GM12878 (cell line): ENCODE data around the gene SMPDL3A. TPM values are rescaled to one million over a fixed set of nuclear protein-coding genes. Genes with fewer than 3 reads are reported as not detected.

Source experiments
- ATAC-seq: fragments of 200-7000 bp; cut with Tn5 transposase; 3 replicates; pipeline ENCODE4 v1.9.1; 2020; ENCODE audit warnings: mild to moderate bottlenecking, moderate library complexity
- BruUV-seq: library from RNA; stranded (reverse); fragments of 400-500 nt; replicated peaks from 2 replicates; lab custom pipeline; 2021; lab: Mats Ljungman, UMichigan
- CTCF ChIA-PET: fragments of 300-600 bp; sonication (Branson Sonifier 250); formaldehyde crosslinking; extraction: SDS; loops from one replicate; lab custom pipeline; 2021; ENCODE audit warnings: inconsistent platforms; lab: Yijun Ruan, JAX
- POLR2A ChIA-PET: fragments of 350-600 bp; formaldehyde crosslinking; extraction: SDS; loops from one replicate; lab custom pipeline; 2021; ENCODE audit warnings: inconsistent platforms; lab: Charles Lee
- RAD21 ChIA-PET: fragments of 300-600 bp; sonication (Branson Sonifier 250); formaldehyde crosslinking; loops from one replicate; lab custom pipeline; 2023; ENCODE audit warnings: antibody characterized with exemption; ENCODE audit not compliant: unreplicated experiment; lab: Charles Lee
- SMC1A ChIA-PET: fragments of 300-600 bp; sonication (Branson Sonifier 250); formaldehyde crosslinking; loops from one replicate; lab custom pipeline; 2023; ENCODE audit not compliant: unreplicated experiment, uncharacterized antibody; lab: Charles Lee
- DNase-seq: peaks from one replicate; pipeline ENCODE4 v3.0.0-alpha.2; 2011; ENCODE audit warnings: low read depth, low spot score
- FAIRE-seq: peaks from 3 replicates; lab custom pipeline; 2011; peaks lifted over from hg19 to GRCh38; lab: Jason Lieb, UNC
- H2AFZ ChIP-seq: 2 replicates; pipeline ENCODE4 v1.6.0; 2011; ENCODE audit warnings: low read depth, low read length, control low read depth; ENCODE audit not compliant: control insufficient read depth
- H3K27ac ChIP-seq: 2 replicates; pipeline ENCODE4 v1.5.1; 2011; ENCODE audit warnings: control low read depth; ENCODE audit not compliant: control insufficient read depth, insufficient read depth
- H3K27me3 ChIP-seq, 2 experiments: replicated peaks in 1 of 2; 2 replicates each; pipeline versions ENCODE4 v1.6.0 to v1.6.1; 2011; ENCODE audit warnings: low read length in 1 of 2; ENCODE audit not compliant: control insufficient read depth in 2 of 2, insufficient read depth in 2 of 2
- H3K36me3 ChIP-seq, 2 experiments: 2 replicates each; pipeline ENCODE4 v1.5.1; 2011; ENCODE audit warnings: low read length in 1 of 2; ENCODE audit not compliant: control insufficient read depth in 2 of 2, insufficient read depth in 2 of 2
- H3K4me1 ChIP-seq: 2 replicates; pipeline ENCODE4 v1.6.1; 2011; ENCODE audit warnings: mild to moderate bottlenecking, low read length, moderate library complexity, mixed read lengths; ENCODE audit not compliant: control insufficient read depth, insufficient read depth
- H3K4me2 ChIP-seq: 2 replicates; pipeline ENCODE4 v1.6.0; 2011; ENCODE audit warnings: control low read depth; ENCODE audit not compliant: control insufficient read depth, insufficient read depth
- H3K4me3 ChIP-seq: fragments of 200-600 bp; sonication (generic); 2 replicates; pipeline ENCODE4 v1.5.1; 2016
- H3K79me2 ChIP-seq: 2 replicates; pipeline ENCODE4 v1.6.0; 2011; ENCODE audit warnings: low read length; ENCODE audit not compliant: control insufficient read depth, insufficient read depth
- H3K9ac ChIP-seq: 2 replicates; pipeline ENCODE4 v1.8.0; 2011; ENCODE audit warnings: low read length, control low read depth, mixed read lengths; ENCODE audit not compliant: control insufficient read depth, insufficient read depth
- H3K9me3 ChIP-seq: replicated peaks from 3 replicates; pipeline ENCODE4 v1.5.1; 2011; ENCODE audit warnings: mild to moderate bottlenecking, low read length; ENCODE audit not compliant: control insufficient read depth, insufficient read depth
- H4K20me1 ChIP-seq: 2 replicates; pipeline ENCODE4 v1.6.0; 2011; ENCODE audit not compliant: control insufficient read depth, insufficient read depth
- E2F4 ChIP-seq: IDR thresholded peaks from 2 replicates; pipeline ENCODE4 v1.6.1; 2012; ENCODE audit warnings: low read depth, low read length, improper control_type of control experiment
- E2F8 ChIP-seq: fragments of 450-650 bp; IDR thresholded peaks from 2 replicates; pipeline ENCODE4 v1.6.1; 2018; ENCODE audit warnings: mild to moderate bottlenecking, low read depth, moderate library complexity; ENCODE audit not compliant: partially characterized antibody
- ETV6 ChIP-seq, 2 experiments: fragments of 450-650 bp in 1 of 2; IDR thresholded peaks in 1 of 2; conservative IDR thresholded peaks in 1 of 2; 2 replicates each; pipeline ENCODE4 v1.6.1; 2014; ENCODE audit warnings: antibody characterized with exemption in 1 of 2, borderline replicate concordance in 1 of 2, low read depth in 1 of 2, mild to moderate bottlenecking in 1 of 2, moderate library complexity in 1 of 2
- IRF4 ChIP-seq: IDR thresholded peaks from 2 replicates; pipeline ENCODE4 v1.6.1; 2011; ENCODE audit warnings: low read depth, low read length
- NFIC ChIP-seq: IDR thresholded peaks from 2 replicates; pipeline ENCODE4 v1.6.1; 2012; ENCODE audit warnings: low read depth, mild to moderate bottlenecking, inconsistent platforms, low read length, moderate library complexity
- POU2F2 ChIP-seq: IDR thresholded peaks from 3 replicates; pipeline ENCODE4 v1.6.1; 2011; ENCODE audit warnings: low read depth, mild to moderate bottlenecking, low read length, borderline replicate concordance
- STAT1 ChIP-seq: fragments of 450-650 bp; conservative IDR thresholded peaks from 2 replicates; pipeline ENCODE4 v1.6.1; 2014; ENCODE audit warnings: antibody characterized with exemption, mild to moderate bottlenecking
- ZBED1 ChIP-seq: IDR thresholded peaks from 2 replicates; pipeline ENCODE4 v1.6.1; 2016; ENCODE audit warnings: borderline replicate concordance
- ZNF217 ChIP-seq: fragments of 450-650 bp; IDR thresholded peaks from 2 replicates; pipeline ENCODE4 v1.6.1; 2017; ENCODE audit warnings: antibody characterized with exemption, mild to moderate bottlenecking
- ZNF384 ChIP-seq: IDR thresholded peaks from 2 replicates; pipeline ENCODE4 v1.6.1; 2012; ENCODE audit warnings: low read depth, mild to moderate bottlenecking, low read length, improper control_type of control experiment, borderline replicate concordance
- WGBS: methylation state at CpG from one replicate; pipeline ENCODE4 v1.1.6; 2016; ENCODE audit warnings: low lambda C conversion rate; ENCODE audit not compliant: insufficient replicate concordance, insufficient coverage; ENCODE audit errors: missing lambda C conversion rate; 5-methylcytosine and 5-hydroxymethylcytosine counted together
- in situ Hi-C: fragments of 300-500 bp; cut with MboI; formaldehyde crosslinking; loops from 9 replicates; pipeline ENCODE4 v1.14.3; 2018; ENCODE audit warnings: mixed read lengths
- intact Hi-C: fragments of 100-400 bp; cut with micrococcal nuclease; formaldehyde crosslinking; loops from one replicate; pipeline ENCODE4 v1.14.2; 2022; ENCODE audit not compliant: unreplicated experiment
- polyA plus RNA-seq, 11 experiments: library from polyadenylated mRNA; depleted of rRNA in 4 of 11; unstranded in 6 of 11; stranded (reverse) in 5 of 11; fragments of >200 nt; fragmentation: Nextera tagmentation in 4 of 11; fragmentation: Illumina TruSeq in 1 of 11; extraction: Ambion mirVana in 4 of 11; extraction: Trizol in 1 of 11; gene quantifications; 1 replicate in 1 of 11; 2 replicates in 10 of 11; pipeline versions ENCODE4 v1.2.1 to v1.2.3, GENCODE V29; 2011 to 2016; ENCODE audit warnings: inconsistent platforms in 2 of 11, missing spikeins in 2 of 11, low read depth in 1 of 11
- total RNA-seq, 4 experiments: library from RNA; depleted of rRNA in 3 of 4; stranded (reverse); fragments of >200 nt in 3 of 4; fragmentation: Illumina TruSeq in 1 of 4; extraction: Trizol in 1 of 4; gene quantifications; 2 replicates each; pipeline versions ENCODE4 v1.2.1 to v1.2.3, GENCODE V29; 2013 to 2021
- TF ChIP-seq, protein P1 (sequence below): fragments of 450-650 bp; IDR thresholded peaks from 2 replicates; pipeline ENCODE4 v1.6.1; 2017; ENCODE audit warnings: borderline replicate concordance
- TF ChIP-seq, protein P2 (sequence below): fragments of 450-650 bp; formaldehyde crosslinking; IDR thresholded peaks from 2 replicates; pipeline ENCODE4 v1.5.0; 2022; ENCODE audit warnings: mild to moderate bottlenecking, missing genetic modification characterization

SMPDL3A gene
- total and polyA plus RNA-seq, 10 of the 15 experiments (the other 5 are each of a cell fraction or from before 2014, with no cell fraction given) = 0.05 to 0.91 (median 0.09) TPM; not detected in 3

DNA sequence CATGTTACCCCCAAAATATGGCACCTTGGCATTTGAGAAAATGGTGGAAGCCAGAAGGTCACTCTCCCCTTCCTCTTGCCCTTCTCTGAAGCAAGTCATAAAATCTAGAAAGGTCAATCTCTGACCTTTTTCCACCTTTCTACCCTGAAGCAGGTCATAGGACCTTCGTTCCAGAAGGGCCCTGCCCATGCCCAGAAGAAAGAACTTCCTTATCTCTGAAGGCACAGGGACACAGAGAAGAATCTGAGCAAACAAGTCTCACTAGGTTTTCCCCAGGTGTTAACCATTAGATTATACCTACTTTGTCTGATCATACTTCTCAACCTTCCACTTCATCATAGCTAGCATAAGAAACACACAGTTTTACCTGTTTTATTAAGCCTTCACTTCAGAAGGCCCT is 42.5 kb downstream of the SMPDL3A start (continued):
- TF ChIP-seq, protein P1, sequence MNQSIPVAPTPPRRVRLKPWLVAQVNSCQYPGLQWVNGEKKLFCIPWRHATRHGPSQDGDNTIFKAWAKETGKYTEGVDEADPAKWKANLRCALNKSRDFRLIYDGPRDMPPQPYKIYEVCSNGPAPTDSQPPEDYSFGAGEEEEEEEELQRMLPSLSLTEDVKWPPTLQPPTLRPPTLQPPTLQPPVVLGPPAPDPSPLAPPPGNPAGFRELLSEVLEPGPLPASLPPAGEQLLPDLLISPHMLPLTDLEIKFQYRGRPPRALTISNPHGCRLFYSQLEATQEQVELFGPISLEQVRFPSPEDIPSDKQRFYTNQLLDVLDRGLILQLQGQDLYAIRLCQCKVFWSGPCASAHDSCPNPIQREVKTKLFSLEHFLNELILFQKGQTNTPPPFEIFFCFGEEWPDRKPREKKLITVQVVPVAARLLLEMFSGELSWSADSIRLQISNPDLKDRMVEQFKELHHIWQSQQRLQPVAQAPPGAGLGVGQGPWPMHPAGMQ = no peak
- TF ChIP-seq E2F4 (no peak), IRF4 (no peak)

GRCh38 chr6:122832459-122832858 is 43.4 kb downstream of the SMPDL3A start:
- CTCF ChIA-PET = interaction anchor here (0.7 to 2.7 kb wide), 6 partner anchors 20 to 341 kb away, joined by 3 to 18 read pairs (median 3); no protein-coding TSS in a partner anchor
- no peak for TF ChIP-seq ZNF217
- TF ChIP-seq, protein P2, sequence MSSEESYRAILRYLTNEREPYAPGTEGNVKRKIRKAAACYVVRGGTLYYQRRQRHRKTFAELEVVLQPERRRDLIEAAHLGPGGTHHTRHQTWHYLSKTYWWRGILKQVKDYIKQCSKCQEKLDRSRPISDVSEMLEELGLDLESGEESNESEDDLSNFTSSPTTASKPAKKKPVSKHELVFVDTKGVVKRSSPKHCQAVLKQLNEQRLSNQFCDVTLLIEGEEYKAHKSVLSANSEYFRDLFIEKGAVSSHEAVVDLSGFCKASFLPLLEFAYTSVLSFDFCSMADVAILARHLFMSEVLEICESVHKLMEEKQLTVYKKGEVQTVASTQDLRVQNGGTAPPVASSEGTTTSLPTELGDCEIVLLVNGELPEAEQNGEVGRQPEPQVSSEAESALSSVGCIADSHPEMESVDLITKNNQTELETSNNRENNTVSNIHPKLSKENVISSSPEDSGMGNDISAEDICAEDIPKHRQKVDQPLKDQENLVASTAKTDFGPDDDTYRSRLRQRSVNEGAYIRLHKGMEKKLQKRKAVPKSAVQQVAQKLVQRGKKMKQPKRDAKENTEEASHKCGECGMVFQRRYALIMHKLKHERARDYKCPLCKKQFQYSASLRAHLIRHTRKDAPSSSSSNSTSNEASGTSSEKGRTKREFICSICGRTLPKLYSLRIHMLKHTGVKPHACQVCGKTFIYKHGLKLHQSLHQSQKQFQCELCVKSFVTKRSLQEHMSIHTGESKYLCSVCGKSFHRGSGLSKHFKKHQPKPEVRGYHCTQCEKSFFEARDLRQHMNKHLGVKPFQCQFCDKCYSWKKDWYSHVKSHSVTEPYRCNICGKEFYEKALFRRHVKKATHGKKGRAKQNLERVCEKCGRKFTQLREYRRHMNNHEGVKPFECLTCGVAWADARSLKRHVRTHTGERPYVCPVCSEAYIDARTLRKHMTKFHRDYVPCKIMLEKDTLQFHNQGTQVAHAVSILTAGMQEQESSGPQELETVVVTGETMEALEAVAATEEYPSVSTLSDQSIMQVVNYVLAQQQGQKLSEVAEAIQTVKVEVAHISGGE = no peak
- TF ChIP-seq NFIC = no peak
- no peak for TF ChIP-seq ZNF384
- no peak for TF ChIP-seq E2F4
- no peak for TF ChIP-seq ETV6 (conservative IDR thresholded peaks at IDR 0.05 in 1 of 2, IDR thresholded peaks at IDR 0.05 in 1 of 2; ENCODE audit: borderline replicate concordance in 1 of 2, low read depth in 1 of 2)
- TF ChIP-seq POU2F2 = no peak
- no peak for TF ChIP-seq ZBED1
- no peak for TF ChIP-seq E2F8
- TF ChIP-seq STAT1 = no peak

More at GRCh38 chr6:122832459-122832858, 43.4 kb downstream of the SMPDL3A start:
- SMC1A ChIA-PET = interaction anchor here (0.6 to 4.6 kb wide), 8 partner anchors 13 to 101 kb away, joined by 3 to 23 read pairs (median 4); partner anchors contain the start of gene SMPDL3A
- no peak for DNase-seq
- BruUV-seq = no TSS peak
- H2AFZ ChIP-seq = no peak overlapping the region
- in situ Hi-C loops (no loop called here), intact Hi-C loops (no loop called here)
- no peaks in the 10 kb centered on the region for H3K4me1 ChIP-seq
- H3K27me3 ChIP-seq = 0 out of 4 replicates have a peak, but pooled peaks cover 0 to 3% of the 10 kb centered on the region in 2 experiments
- ATAC-seq = no peak
- no peak overlapping the region for H3K9ac ChIP-seq
- RAD21 ChIA-PET = interaction anchor here (1.1 kb wide), 1 partner anchor 88 kb away, joined by 3 read pairs; no protein-coding TSS in a partner anchor
- no peak overlapping the region for H3K4me2 ChIP-seq
- no peaks in the 10 kb centered on the region for H4K20me1 ChIP-seq
- no peak overlapping the region for H3K4me3 ChIP-seq
- no peaks in the 10 kb centered on the region for H3K9me3 ChIP-seq
- H3K36me3 ChIP-seq = no peaks in the 10 kb centered on the region
- no peaks in the 10 kb centered on the region for H3K79me2 ChIP-seq
- POLR2A ChIA-PET = no interaction called here
- WGBS = 2% methylated on average over 3 of the region's 3 CpGs
- no peak for FAIRE-seq
- H3K27ac ChIP-seq = no peak overlapping the region
